Body of pancreas (tissue), 4 donors: Measurements from ENCODE around the gene IGLL5. TPM values are rescaled to one million over a fixed set of nuclear protein-coding genes. Genes with fewer than 3 reads are reported as not detected.
A peak's percentile ranks its signal among the peaks of the same experiment; 100 is the strongest.
"Not testable (repeated sequence)": the region's sequence is repeated elsewhere in the genome, so short reads cannot be mapped to it uniquely, and the experiment has no call there.

Experiments used
- ATAC-seq: fragments of 150-250 bp; one replicate; pipeline ENCODE4 v1.9.1; 2016
- DNase-seq, 4 donors: peaks; one replicate each; pipeline ENCODE4 v3.0.0-alpha.2; 2019
- H3K27ac ChIP-seq, 4 donors: fragments of 200-600 bp; sonication (generic); 1 replicate in 3 of 4; 2 replicates in 1 of 4; pipeline versions ENCODE4 v1.5.1 to v1.6.1; 2016 to 2019; ENCODE audit warnings: mild to moderate bottlenecking in 1 of 4, mixed read lengths in 1 of 4, moderate library complexity in 1 of 4
- H3K27me3 ChIP-seq, 2 donors: fragments of 200-600 bp; sonication (generic); one replicate each; pipeline ENCODE4 v1.6.0; 2016; ENCODE audit warnings: mild to moderate bottlenecking in 1 of 2
- H3K36me3 ChIP-seq, 2 donors: fragments of 200-600 bp; sonication (generic); replicated peaks in 1 of 2; 2 replicates each; pipeline ENCODE4 v1.5.1; 2016; ENCODE audit warnings: low read depth in 2 of 2; ENCODE audit not compliant: insufficient read depth in 1 of 2
- H3K4me1 ChIP-seq: fragments of 200-600 bp; sonication (generic); one replicate; pipeline ENCODE4 v1.6.0; 2016
- H3K4me3 ChIP-seq, 2 donors: fragments of 200-600 bp; sonication (generic); 1 replicate in 1 of 2; 2 replicates in 1 of 2; pipeline ENCODE4 v1.5.1; 2016 to 2019
- H3K9me3 ChIP-seq, 3 donors: fragments of 200-600 bp; sonication (generic); 1 replicate in 2 of 3; 2 replicates in 1 of 3; pipeline ENCODE4 v1.5.1; 2016
- POLR2A ChIP-seq, 3 donors: fragments of 450-650 bp; IDR thresholded peaks; one replicate each; pipeline ENCODE4 v1.6.1; 2016; ENCODE audit warnings: antibody characterized with exemption in 3 of 3, mild to moderate bottlenecking in 2 of 3
- WGBS, 2 donors: methylation state at CpG; one replicate each; pipeline ENCODE4 v1.1.5; 2017; 5-methylcytosine and 5-hydroxymethylcytosine counted together
- intact Hi-C: fragments of 100-400 bp; cut with DNase I; formaldehyde crosslinking; loops from one replicate; pipeline ENCODE4 v1.15.1; 2023
- total RNA-seq, 2 donors: library from RNA; depleted of rRNA; stranded (reverse); fragments of >200 nt; gene quantifications; one replicate each; pipeline ENCODE4 v1.1.0, GENCODE V29; 2016
- TF ChIP-seq, protein P1 (sequence below), 7 experiments: fragments of 450-650 bp in 4 of 7; fragments of 200-600 bp in 3 of 7; sonication (generic) in 3 of 7; IDR thresholded peaks; one replicate each; pipeline ENCODE4 v1.5.1; 2016 to 2019; ENCODE audit warnings: antibody characterized with exemption in 7 of 7

The IGLL5 gene
- total RNA-seq, 2 donors from 2014 or later: 3.4 to 5.3 TPM

GRCh38 chr22:22897091-22897490 is 9.5 kb downstream of the IGLL5 start:
- 55 to 77% methylated on average over 3 of the region's 3 CpGs for WGBS, 2 donors
- peaks cover 0 to 4% of the 10 kb centered on the region in 2 donors for H3K27me3 ChIP-seq
- H3K9me3 ChIP-seq: no peaks in the 10 kb centered on the region
- DNase-seq (peak in 1 of 4 donors; percentile 1), ATAC-seq (no peak)
- H3K36me3 ChIP-seq: no peaks in the 10 kb centered on the region
- TF ChIP-seq, protein P1, sequence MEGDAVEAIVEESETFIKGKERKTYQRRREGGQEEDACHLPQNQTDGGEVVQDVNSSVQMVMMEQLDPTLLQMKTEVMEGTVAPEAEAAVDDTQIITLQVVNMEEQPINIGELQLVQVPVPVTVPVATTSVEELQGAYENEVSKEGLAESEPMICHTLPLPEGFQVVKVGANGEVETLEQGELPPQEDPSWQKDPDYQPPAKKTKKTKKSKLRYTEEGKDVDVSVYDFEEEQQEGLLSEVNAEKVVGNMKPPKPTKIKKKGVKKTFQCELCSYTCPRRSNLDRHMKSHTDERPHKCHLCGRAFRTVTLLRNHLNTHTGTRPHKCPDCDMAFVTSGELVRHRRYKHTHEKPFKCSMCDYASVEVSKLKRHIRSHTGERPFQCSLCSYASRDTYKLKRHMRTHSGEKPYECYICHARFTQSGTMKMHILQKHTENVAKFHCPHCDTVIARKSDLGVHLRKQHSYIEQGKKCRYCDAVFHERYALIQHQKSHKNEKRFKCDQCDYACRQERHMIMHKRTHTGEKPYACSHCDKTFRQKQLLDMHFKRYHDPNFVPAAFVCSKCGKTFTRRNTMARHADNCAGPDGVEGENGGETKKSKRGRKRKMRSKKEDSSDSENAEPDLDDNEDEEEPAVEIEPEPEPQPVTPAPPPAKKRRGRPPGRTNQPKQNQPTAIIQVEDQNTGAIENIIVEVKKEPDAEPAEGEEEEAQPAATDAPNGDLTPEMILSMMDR (IDR thresholded peaks at IDR 0.05): no peak
- no peak for TF ChIP-seq POLR2A (IDR thresholded peaks at IDR 0.05)
- intact Hi-C loops: no loop called here
- no peaks in the 10 kb centered on the region for H3K4me1 ChIP-seq
- H3K27ac ChIP-seq: no peak overlapping the region
- no peak overlapping the region for H3K4me3 ChIP-seq

DNA sequence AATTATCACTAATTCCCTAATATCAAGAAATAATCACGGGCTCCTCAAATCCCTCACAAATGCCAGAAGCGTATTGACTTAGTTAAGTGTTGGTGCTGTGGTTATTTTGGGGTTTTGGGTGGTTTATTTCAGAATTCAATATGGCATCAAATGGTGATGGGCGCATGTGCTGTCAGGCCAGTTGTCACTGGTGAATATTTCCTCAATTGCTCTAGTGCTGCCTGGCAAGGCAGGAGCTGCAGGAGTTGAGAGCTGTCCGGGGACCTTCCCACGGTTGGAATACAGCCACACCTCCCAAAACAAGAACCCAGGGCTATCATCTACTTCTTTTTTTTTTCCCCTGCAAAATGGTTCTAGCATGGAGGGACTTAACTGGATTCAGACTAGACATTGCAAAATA is 10.3 kb downstream of the IGLL5 start:
- Histone ChIP-seq H3K9me3 (no peaks in the 10 kb centered on the region), H3K4me3 (no peak overlapping the region), H3K4me1 (no peaks in the 10 kb centered on the region), H3K27me3 (peaks cover 0 to 4% of the 10 kb centered on the region in 2 donors), H3K36me3 (no peaks in the 10 kb centered on the region), H3K27ac (no peak overlapping the region)
- no peak for ATAC-seq
- intact Hi-C loops: no loop called here
- TF ChIP-seq, protein P1 (IDR thresholded peaks at IDR 0.05): no peak
- no peak for TF ChIP-seq POLR2A (IDR thresholded peaks at IDR 0.05)
- no peak for DNase-seq
- WGBS, 2 donors: 50 to 63% methylated on average over 5 of the region's 5 CpGs

GRCh38 chr22:22898411-22898950 is 10.9 kb downstream of the IGLL5 start:
- DNase-seq: peak in 1 of 4 donors; percentile 1

DNA sequence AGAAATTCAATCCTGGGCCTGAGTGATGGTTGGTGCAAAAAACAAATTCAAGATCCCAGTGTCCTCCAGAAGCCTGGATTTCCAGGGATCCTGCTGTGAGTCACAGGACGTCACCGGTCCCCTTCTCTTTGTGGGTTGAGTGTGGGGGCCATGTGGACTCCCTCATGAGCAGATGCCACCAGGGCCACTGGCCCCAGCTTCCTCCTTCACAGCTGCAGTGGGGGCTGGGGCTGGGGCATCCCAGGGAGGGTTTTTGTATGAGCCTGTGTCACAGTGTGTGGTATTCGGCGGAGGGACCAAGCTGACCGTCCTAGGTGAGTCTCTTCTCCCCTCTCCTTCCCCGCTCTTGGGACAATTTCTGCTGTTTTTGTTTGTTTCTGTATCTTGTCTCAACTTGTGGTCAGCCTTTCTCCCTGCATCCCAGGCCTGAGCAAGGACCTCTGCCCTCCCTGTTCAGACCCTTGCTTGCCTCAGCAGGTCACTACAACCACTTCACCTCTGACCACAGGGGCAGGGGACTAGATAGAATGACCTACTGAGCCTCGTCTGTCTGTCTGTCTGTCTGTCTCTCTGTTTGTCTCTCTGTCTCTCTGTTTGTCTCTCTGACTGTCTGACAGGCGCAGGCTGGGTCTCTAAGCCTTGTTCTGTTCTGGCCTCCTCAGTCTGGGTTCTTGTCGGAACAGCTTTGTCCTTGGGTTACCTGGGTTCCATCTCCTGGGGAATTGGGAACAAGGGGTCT is 11.9 kb downstream of the IGLL5 start:
- H3K27me3 ChIP-seq, H3K4me1 ChIP-seq, H3K9me3 ChIP-seq, ATAC-seq, intact Hi-C loops, H3K36me3 ChIP-seq, H3K27ac ChIP-seq, H3K4me3 ChIP-seq: not testable (repeated sequence)
- WGBS, 2 donors: 56 to 60% methylated on average over 5 to 6 of the region's 9 CpGs
- DNase-seq: peak in 1 of 4 donors; percentile 2

More at GRCh38 chr22:22898411-22898950, 10.9 kb downstream of the IGLL5 start:
- H3K27me3 ChIP-seq, intact Hi-C loops, H3K4me1 ChIP-seq, H3K36me3 ChIP-seq, H3K4me3 ChIP-seq, H3K27ac ChIP-seq, ATAC-seq, H3K9me3 ChIP-seq: not testable (repeated sequence)
- WGBS, 2 donors: 0 to 21% methylated on average over 1 of the region's 1 CpG

DNA sequence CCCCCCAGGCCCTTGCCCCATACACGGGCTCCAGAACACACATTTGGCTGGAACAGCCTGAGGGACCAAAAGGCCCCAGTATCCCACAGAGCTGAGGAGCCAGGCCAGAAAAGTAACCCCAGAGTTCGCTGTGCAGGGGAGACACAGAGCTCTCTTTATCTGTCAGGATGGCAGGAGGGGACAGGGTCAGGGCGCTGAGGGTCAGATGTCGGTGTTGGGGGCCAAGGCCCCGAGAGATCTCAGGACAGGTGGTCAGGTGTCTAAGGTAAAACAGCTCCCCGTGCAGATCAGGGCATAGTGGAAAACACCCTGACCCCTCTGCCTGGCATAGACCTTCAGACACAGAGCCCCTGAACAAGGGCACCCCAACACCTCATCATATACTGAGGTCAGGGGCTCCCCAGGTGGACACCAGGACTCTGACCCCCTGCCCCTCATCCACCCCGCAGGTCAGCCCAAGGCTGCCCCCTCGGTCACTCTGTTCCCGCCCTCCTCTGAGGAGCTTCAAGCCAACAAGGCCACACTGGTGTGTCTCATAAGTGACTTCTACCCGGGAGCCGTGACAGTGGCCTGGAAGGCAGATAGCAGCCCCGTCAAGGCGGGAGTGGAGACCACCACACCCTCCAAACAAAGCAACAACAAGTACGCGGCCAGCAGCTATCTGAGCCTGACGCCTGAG is 13.1 kb downstream of the IGLL5 start:
- H3K4me1 ChIP-seq, H3K27ac ChIP-seq, DNase-seq, H3K9me3 ChIP-seq, H3K27me3 ChIP-seq, H3K4me3 ChIP-seq, intact Hi-C loops, ATAC-seq, H3K36me3 ChIP-seq: not testable (repeated sequence)
- 66 to 71% methylated on average over 3 to 13 of the region's 16 CpGs for WGBS, 2 donors

DNA sequence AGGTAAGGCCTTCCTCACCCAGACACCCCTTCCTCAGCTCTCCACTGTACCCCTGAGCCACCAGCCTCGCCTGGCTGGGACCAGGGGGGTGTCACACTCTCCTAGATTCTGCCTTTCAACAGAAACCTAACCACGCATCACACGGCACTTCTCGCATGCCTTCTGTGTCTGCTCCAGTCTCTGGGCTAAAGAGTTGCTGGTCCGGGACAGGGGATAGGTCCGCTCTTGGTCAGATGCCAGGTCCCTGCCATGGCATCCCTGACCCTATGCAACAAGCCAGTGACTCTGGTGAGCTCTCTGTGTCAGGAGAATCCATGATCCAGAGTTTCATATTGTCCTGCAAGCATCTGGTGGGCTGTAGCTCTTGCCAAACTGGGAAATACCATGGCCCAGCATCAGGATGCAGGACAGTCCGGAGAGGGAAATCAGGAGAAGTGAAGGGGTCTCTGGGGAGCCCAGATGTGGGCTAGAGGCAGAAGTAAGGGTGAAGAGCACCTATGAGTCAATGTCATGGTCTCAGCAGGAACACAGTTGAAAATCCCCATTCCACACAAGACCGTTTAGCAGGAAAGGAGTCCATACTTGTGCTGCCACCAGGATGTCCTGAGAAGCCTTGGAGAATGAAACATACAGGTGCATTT is 14.1 kb downstream of the IGLL5 start:
- intact Hi-C loops: no loop called here
- Histone ChIP-seq H3K36me3 (no peaks in the 10 kb centered on the region), H3K4me1 (no peaks in the 10 kb centered on the region), H3K27ac (no peak overlapping the region), H3K4me3 (no peak overlapping the region), H3K27me3 (no peaks in the 10 kb centered on the region), H3K9me3 (no peaks in the 10 kb centered on the region)
- ATAC-seq (no peak), DNase-seq (no peak)
- WGBS, 2 donors: 73 to 74% methylated on average over 8 of the region's 8 CpGs
- peak in 1 of 3 donors; percentile 6 for TF ChIP-seq POLR2A (IDR thresholded peaks at IDR 0.05)
- TF ChIP-seq, protein P1 (IDR thresholded peaks at IDR 0.05): no peak
